ENCODE results near the gene EMILIN2.

The EMILIN2 gene

DNA sequence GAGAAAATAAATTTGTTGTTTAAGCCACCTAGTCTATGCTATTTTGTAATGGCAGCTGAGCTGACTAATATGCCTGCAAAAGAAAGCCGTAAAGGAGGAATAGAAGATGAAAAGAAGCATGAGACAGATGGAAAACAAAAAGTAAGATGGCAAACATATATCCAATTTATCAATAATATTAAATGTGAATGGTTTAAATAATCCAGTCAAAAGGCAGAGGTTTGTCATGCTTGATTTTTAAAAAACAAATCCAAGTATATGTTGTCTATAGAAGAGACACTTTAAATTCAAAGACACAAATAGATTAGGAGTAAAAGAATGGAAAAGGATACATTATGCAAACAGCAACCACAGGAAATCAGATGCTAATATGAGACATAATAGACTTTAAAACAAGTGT, 35.4 kb upstream of the EMILIN2 start:
- TF ChIP-seq, protein P1, sequence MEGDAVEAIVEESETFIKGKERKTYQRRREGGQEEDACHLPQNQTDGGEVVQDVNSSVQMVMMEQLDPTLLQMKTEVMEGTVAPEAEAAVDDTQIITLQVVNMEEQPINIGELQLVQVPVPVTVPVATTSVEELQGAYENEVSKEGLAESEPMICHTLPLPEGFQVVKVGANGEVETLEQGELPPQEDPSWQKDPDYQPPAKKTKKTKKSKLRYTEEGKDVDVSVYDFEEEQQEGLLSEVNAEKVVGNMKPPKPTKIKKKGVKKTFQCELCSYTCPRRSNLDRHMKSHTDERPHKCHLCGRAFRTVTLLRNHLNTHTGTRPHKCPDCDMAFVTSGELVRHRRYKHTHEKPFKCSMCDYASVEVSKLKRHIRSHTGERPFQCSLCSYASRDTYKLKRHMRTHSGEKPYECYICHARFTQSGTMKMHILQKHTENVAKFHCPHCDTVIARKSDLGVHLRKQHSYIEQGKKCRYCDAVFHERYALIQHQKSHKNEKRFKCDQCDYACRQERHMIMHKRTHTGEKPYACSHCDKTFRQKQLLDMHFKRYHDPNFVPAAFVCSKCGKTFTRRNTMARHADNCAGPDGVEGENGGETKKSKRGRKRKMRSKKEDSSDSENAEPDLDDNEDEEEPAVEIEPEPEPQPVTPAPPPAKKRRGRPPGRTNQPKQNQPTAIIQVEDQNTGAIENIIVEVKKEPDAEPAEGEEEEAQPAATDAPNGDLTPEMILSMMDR (IDR thresholded peaks at IDR 0.05; ENCODE audit: unreplicated experiment in 3 of 3): no peak
- Mint-ChIP-seq H3K27me3 (ENCODE audit: low read depth) (no peaks in the 10 kb centered on the region), H3K36me3 (ENCODE audit: low read depth) (peaks cover 25% of the 10 kb centered on the region), H3K4me3 (no peak overlapping the region), H3K27ac (no peak overlapping the region), H3K4me1 (no peaks in the 10 kb centered on the region), H3K9me3 (peaks cover 54% of the 10 kb centered on the region)

DNA sequence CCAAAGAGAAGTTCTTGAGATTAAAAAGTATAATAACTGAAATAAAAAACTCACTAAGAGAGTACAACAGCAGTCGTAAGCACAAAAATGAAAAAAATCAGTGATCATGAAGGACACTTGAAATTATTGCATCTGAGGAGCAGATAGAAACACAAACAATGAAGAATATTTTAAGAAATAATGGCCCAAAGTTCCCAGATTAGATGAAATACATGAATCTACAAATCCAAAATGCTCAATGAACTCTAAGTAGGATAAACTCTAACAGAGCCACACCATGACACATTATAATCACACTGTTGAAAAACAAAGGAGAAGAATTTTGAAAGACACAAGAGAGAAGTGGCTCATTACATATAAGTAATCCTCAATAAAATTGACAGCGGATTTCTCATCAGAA, 31.9 kb upstream of the EMILIN2 start:
- TF ChIP-seq, protein P1 (IDR thresholded peaks at IDR 0.05; ENCODE audit: unreplicated experiment in 3 of 3): no peak
- no peaks in the 10 kb centered on the region for H3K27me3 Mint-ChIP-seq (ENCODE audit: low read depth)
- H3K36me3 Mint-ChIP-seq (ENCODE audit: low read depth): peaks cover 14% of the 10 kb centered on the region
- H3K27ac Mint-ChIP-seq: no peak overlapping the region
- H3K9me3 Mint-ChIP-seq: peaks cover 68% of the 10 kb centered on the region
- H3K4me1 Mint-ChIP-seq: no peaks in the 10 kb centered on the region
- H3K4me3 Mint-ChIP-seq: no peak overlapping the region

DNA sequence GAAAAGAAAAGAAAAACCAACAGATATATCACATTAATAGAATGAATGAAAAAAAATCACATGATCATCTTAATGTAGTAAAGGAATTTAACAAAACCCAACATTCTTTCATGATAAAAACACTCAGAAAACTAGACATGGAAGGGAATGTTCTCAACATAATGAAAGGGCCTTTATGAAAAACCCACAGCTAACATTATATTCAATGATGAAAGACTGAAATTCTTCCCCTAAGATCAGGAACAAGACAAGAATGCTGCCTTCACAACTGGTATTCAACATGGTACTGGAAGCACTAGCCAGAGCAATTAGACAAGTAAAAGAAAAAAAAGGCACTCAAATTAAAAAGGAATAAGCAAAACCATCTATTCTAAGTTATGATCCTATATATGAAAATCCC, 28.5 kb upstream of the EMILIN2 start:
- Mint-ChIP-seq H3K4me3 (no peak overlapping the region), H3K4me1 (no peaks in the 10 kb centered on the region), H3K36me3 (ENCODE audit: low read depth) (peaks cover 8% of the 10 kb centered on the region)

DNA sequence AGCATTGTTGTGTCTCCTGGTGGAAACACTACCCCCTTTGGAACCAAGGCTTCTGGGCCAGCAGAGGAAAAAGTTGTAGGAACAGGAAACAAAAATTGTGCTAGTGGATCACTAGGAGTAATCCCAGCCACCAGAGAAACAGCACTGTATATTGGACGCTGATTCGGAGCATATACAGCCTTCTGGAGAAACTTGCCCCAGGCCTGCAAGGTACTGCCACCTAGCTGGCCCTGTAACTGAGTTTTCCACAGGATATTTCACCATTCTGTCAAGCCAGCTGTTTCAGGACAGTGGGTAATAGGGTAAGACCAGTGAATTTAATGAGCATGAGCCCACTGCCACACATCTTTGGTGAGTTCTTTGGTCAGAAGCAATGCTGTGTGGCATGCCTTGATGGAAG, 25.1 kb upstream of the EMILIN2 start:
- TF ChIP-seq, protein P1 (IDR thresholded peaks at IDR 0.05; ENCODE audit: unreplicated experiment in 3 of 3): no peak
- Mint-ChIP-seq H3K4me1 (peaks cover 5% of the 10 kb centered on the region), H3K27me3 (ENCODE audit: low read depth) (no peaks in the 10 kb centered on the region), H3K36me3 (ENCODE audit: low read depth) (no peaks in the 10 kb centered on the region), H3K27ac (no peak overlapping the region), H3K4me3 (no peak overlapping the region), H3K9me3 (peaks cover 22% of the 10 kb centered on the region)

More for the DNA sequence above, 28.5 kb upstream of the EMILIN2 start:
- peaks cover 41% of the 10 kb centered on the region for H3K9me3 Mint-ChIP-seq
- H3K27me3 Mint-ChIP-seq (ENCODE audit: low read depth): no peaks in the 10 kb centered on the region
- TF ChIP-seq, protein P1 (IDR thresholded peaks at IDR 0.05; ENCODE audit: unreplicated experiment in 3 of 3): no peak
- no peak overlapping the region for H3K27ac Mint-ChIP-seq

DNA sequence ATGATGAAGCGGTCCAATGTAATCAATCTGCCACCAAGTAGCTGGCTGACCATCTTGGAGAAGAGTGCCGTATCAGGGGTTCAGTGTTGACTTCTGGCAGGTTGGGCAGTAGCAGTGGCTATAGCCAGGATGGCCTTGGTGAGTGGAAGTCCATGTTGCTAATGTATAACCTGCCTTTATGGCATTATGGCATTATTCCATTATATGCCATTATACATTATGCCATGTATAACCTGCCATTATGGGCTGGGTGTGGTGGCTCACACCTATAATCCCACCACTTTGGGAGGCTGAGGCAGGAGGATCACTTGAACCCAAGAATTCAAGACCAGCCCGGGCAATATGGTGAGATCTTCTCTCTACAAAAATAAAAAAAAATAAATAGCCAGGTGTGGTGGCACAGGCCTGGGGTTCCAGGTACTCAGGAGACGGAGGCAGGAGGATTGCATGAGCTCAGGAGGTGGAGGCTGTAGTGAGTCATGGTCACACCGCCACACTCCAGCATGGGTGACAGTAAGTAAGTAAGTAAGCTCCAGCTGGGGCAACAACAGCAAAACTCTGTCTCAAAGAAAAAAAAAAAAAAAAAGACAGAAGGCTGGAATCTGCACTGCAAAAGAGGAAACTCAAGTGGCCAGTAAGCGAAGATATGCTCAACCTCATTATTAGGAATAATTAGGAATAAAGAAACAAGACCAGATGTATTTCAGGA, 24.4 kb upstream of the EMILIN2 start:
- Mint-ChIP-seq H3K4me3 (no peak overlapping the region), H3K27ac (no peak overlapping the region), H3K27me3 (ENCODE audit: low read depth) (no peaks in the 10 kb centered on the region), H3K4me1 (peaks cover 9% of the 10 kb centered on the region), H3K9me3 (peaks cover 16% of the 10 kb centered on the region), H3K36me3 (ENCODE audit: low read depth) (no peaks in the 10 kb centered on the region)
- TF ChIP-seq, protein P1 (IDR thresholded peaks at IDR 0.05; ENCODE audit: unreplicated experiment in 3 of 3): no peak

DNA sequence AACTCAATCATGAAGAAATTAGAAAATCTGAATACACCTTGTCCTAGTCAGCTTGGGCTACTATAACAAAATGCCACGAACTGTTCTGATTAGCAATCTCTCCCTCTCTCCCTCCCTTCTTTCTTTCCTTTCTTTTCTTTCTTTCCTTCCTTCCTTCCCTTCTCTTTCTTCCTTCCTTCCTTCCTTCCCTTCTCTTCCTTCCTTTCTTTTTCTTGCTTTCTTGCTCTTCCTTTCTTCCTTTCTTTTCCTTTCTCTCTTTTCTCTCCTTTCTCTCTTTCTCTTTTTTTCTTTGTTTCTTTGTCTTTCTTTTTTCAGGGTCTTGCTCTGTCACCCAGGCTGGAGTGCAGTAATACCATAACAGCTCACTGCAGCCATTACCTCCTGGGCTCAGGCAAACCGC, 23.6 kb upstream of the EMILIN2 start:
- Mint-ChIP-seq H3K36me3 (ENCODE audit: low read depth) (no peaks in the 10 kb centered on the region), H3K4me1 (peaks cover 9% of the 10 kb centered on the region), H3K27me3 (ENCODE audit: low read depth) (no peaks in the 10 kb centered on the region), H3K4me3 (no peak overlapping the region), H3K27ac (no peak overlapping the region), H3K9me3 (peaks cover 14% of the 10 kb centered on the region)
- TF ChIP-seq, protein P1 (IDR thresholded peaks at IDR 0.05; ENCODE audit: unreplicated experiment in 3 of 3): no peak
